ENCODE results near the gene CACNB4. TPM values are rescaled to one million over a fixed set of nuclear protein-coding genes. Genes with fewer than 3 reads are reported as not detected.

CACNB4 gene
- total and polyA plus RNA-seq, 9 of the 15 experiments (the other 6 are each of a cell fraction or from before 2014, with no cell fraction given), result 0.01 to 0.20 (median 0.04) TPM; not detected in 1

- no TSS peak for BruUV-seq (replicated peaks)
- Histone ChIP-seq H3K9me1 (ENCODE audit: control insufficient read depth, insufficient read depth, low read length) (no peaks in the 10 kb centered on the region), H3K9me3 (replicated peaks; ENCODE audit: control insufficient read depth, insufficient read depth, low read depth, low read length) (no peaks in the 10 kb centered on the region), H3K36me3 (ENCODE audit: control insufficient read depth, insufficient read depth, low read length) (no peaks in the 10 kb centered on the region), H4K20me1 (replicated peaks; ENCODE audit: control insufficient read depth, insufficient read depth, low read length) (no peaks in the 10 kb centered on the region), H3K4me3 (no peak overlapping the region), H3K4me1 (replicated peaks in 1 of 2; ENCODE audit: control insufficient read depth in 2 of 2, insufficient read depth in 2 of 2, low read length in 2 of 2) (no peaks in the 10 kb centered on the region; a peak in 1 of 5 replicates), H2AFZ (ENCODE audit: low read depth, low read length) (no peak overlapping the region), H3K79me2 (ENCODE audit: control insufficient read depth, insufficient read depth, low read length) (no peaks in the 10 kb centered on the region), H3K27ac (ENCODE audit: extremely low read depth, low read depth, low read length) (no peak overlapping the region), H3K4me2 (ENCODE audit: insufficient read depth, low read length) (no peak overlapping the region), H3K27me3 (ENCODE audit: control insufficient read depth in 2 of 2, insufficient read depth in 2 of 2, low read length in 2 of 2) (peaks cover 15 to 16% of the 10 kb centered on the region in 2 experiments), H3K9ac (ENCODE audit: insufficient read depth in 1 of 2, low read depth in 2 of 2, low read length in 2 of 2) (no peak overlapping the region)
- FAIRE-seq (no peak), DNase-seq (ENCODE audit: extremely low read depth in 1 of 4, low spot score in 3 of 4) (no peak), ATAC-seq (no peak)
- intact Hi-C loops (cut with micrococcal nuclease) (no loop called here), in situ Hi-C loops (cut with MboI) (no loop called here)
- ChIA-PET CTCF (ENCODE audit: low intra/inter-chr PET ratio) (no interaction called here), POLR2A (interaction anchor here (1.8 kb wide), 1 partner anchor 11 kb away, joined by 4 read pairs; no protein-coding TSS in a partner anchor)
- 3% methylated on average over 2 of the region's 2 CpGs for WGBS (ENCODE audit: insufficient coverage, low coverage, missing lambda C conversion rate)
- no peak for TF ChIP-seq TSHZ1 (CRISPR knock-in tag; IDR thresholded peaks at IDR 0.05)
- TF ChIP-seq GTF2A2 (tag; IDR thresholded peaks at IDR 0.05), result no peak
- TF ChIP-seq, protein P1, sequence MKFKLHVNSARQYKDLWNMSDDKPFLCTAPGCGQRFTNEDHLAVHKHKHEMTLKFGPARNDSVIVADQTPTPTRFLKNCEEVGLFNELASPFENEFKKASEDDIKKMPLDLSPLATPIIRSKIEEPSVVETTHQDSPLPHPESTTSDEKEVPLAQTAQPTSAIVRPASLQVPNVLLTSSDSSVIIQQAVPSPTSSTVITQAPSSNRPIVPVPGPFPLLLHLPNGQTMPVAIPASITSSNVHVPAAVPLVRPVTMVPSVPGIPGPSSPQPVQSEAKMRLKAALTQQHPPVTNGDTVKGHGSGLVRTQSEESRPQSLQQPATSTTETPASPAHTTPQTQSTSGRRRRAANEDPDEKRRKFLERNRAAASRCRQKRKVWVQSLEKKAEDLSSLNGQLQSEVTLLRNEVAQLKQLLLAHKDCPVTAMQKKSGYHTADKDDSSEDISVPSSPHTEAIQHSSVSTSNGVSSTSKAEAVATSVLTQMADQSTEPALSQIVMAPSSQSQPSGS (CRISPR knock-in tag; IDR thresholded peaks at IDR 0.05), result no peak
- no peak for TF ChIP-seq RBBP5 (IDR thresholded peaks at IDR 0.05; ENCODE audit: borderline replicate concordance, insufficient read depth, low read length, poor library complexity, severe bottlenecking)
- TF ChIP-seq ZNF764 (CRISPR knock-in tag; IDR thresholded peaks at IDR 0.05; ENCODE audit: low read depth), result no peak
- no peak for TF ChIP-seq CREB1 (IDR thresholded peaks at IDR 0.05)
- TF ChIP-seq CREB1 (CRISPR knock-in tag; IDR thresholded peaks at IDR 0.05), result no peak
- no peak for TF ChIP-seq KLF13 (tag; IDR thresholded peaks at IDR 0.05; ENCODE audit: borderline replicate concordance, low read depth)
- no peak for TF ChIP-seq MNT (conservative IDR thresholded peaks at IDR 0.05)
- no peak for TF ChIP-seq RB1 (IDR thresholded peaks at IDR 0.05; ENCODE audit: low read depth)
- no peak for TF ChIP-seq HEY1 (CRISPR knock-in tag; IDR thresholded peaks at IDR 0.05; ENCODE audit: borderline replicate concordance)
- TF ChIP-seq ZNF408 (CRISPR knock-in tag; IDR thresholded peaks at IDR 0.05; ENCODE audit: low read depth), result no peak
- no peak for TF ChIP-seq E2F3 (CRISPR knock-in tag; IDR thresholded peaks at IDR 0.05)
- TF ChIP-seq POU5F1 (IDR thresholded peaks at IDR 0.05; ENCODE audit: borderline replicate concordance, low read depth, low read length, partially characterized antibody), result no peak
- no peak for TF ChIP-seq FOXK1 (CRISPR knock-in tag; IDR thresholded peaks at IDR 0.05; ENCODE audit: borderline replicate concordance)
- no peak for TF ChIP-seq ZNF444 (CRISPR knock-in tag; IDR thresholded peaks at IDR 0.05)
- no peak for TF ChIP-seq ZNF3 (CRISPR knock-in tag; IDR thresholded peaks at IDR 0.05)
Measured at GRCh38 chr2:151887164-151887563, 211.7 kb downstream of the CACNB4 start.

Data from K562 (cell line).